HG03354 (cell line): Measurements from ENCODE around the gene CCDC92.

ENCODE experiments used
- ATAC-seq: cut with Tn5 transposase; IDR thresholded peaks from one replicate; pipeline ENCODE4 v1.9.1; 2021; ENCODE audit warnings: mild to moderate bottlenecking; ENCODE audit not compliant: unreplicated experiment, poor library complexity, severe bottlenecking

Gene CCDC92, protein sequence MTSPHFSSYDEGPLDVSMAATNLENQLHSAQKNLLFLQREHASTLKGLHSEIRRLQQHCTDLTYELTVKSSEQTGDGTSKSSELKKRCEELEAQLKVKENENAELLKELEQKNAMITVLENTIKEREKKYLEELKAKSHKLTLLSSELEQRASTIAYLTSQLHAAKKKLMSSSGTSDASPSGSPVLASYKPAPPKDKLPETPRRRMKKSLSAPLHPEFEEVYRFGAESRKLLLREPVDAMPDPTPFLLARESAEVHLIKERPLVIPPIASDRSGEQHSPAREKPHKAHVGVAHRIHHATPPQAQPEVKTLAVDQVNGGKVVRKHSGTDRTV

DNA sequence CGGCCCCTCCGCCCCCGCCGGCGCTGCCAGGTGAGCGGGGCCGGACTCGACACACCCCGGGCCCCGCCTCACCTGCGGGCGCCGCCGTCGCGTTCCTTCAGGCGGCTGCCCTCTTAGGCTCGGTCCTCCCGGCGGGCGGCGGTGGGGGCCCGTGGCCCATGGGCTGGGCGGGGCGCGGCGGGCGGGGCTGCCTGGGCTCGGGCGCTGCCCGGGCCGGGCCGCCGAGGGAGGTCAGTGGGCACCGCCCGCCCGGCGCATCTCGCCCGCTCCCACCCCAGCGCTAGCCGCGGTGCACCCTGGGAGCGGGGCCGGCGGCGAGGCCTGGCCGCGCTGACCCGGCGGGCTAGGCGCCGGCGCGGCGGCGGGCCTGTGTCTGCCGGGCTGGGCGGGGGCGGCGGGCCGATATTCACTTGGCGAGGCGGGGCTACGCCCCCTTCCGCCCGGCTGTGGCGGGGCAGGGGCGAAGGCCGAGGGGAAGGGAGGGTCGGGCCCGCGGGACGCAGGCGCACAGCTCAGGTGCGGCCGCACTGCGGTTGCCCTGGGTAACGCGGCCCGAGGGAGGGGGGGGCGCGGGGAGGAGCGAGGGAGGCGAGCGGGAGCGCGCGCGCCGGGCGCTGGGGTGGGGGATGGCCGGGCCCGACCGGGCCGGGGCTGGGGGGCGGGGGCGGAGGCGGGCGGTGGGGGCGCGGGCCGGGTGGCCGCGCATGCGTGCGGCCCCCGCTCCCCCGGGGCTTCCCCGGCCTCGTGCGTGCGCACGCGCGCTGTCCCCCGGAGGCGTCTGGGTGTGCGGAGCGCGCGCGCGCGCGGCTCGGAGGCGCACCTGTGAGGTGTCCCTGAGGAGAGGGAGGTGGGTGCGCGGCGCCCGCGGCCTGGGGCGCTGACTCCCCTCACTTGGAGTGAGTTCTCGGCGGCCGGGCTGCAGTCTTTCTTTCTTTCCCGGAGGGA, at the start of gene CCDC92, which contains the start of gene ZNF664:
CCDC92 (minus strand) TSS at position 375 of the 945 bp plus-strand sequence. CDS start 28,526 bp downstream, outside the sequence.
ZNF664 (plus strand) TSS at position 759 of the 945 bp plus-strand sequence. CDS start 38,930 bp downstream, outside the sequence.
- peak; percentile 82 for ATAC-seq

GRCh38 chr12:124022161-124022560, 49.5 kb upstream of the CCDC92 start:
- ATAC-seq: no peak

DNA sequence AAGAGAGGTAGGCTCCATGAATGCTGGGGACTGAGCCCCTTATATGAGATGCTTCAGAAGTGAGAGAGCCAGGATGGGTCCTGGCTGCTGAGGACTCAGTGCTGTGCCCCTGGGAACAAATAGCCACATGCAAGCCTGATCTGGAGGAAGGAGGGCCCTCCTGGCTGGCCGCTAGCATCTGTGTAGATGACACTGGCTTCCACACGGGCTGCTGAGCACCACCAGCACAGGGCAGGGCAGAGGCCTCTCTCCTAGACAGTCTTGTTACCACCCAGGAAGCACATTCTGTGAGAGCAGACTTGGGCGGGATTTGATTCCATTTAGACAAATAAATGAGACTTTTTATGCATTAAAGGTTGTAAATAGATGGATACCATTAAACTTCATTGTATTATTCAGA, 48.4 kb upstream of the CCDC92 start:
- no peak for ATAC-seq

GRCh38 chr12:124020514-124020949, 47.9 kb upstream of the CCDC92 start:
- ATAC-seq: no peak

- no peak for ATAC-seq
Observed at GRCh38 chr12:124019115-124019514, 46.5 kb upstream of the CCDC92 start.

- no peak for ATAC-seq
Observed at GRCh38 chr12:124018539-124018938, 45.9 kb upstream of the CCDC92 start.

DNA sequence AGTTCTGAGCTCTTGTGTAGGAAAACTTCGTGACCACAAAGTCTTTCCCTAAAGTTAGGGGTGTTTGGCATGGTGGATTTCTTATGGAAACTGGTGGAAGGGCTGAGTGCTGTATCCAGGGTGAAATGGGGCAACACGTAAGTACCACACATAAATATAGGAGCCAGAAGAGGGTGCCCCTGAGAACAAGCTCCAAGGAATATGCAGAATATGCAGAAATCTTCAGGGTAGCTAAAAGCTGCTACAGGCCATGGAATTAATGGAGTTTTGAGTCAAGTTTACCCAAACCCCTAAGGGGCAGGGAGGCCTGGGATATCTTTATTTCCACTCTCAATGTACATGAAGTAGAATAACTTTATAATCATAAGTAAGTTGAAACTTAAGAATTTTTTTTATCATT, 44.4 kb upstream of the CCDC92 start:
- no peak for ATAC-seq

- ATAC-seq: no peak
Observed at GRCh38 chr12:124015494-124016461, 43.1 kb upstream of the CCDC92 start.

DNA sequence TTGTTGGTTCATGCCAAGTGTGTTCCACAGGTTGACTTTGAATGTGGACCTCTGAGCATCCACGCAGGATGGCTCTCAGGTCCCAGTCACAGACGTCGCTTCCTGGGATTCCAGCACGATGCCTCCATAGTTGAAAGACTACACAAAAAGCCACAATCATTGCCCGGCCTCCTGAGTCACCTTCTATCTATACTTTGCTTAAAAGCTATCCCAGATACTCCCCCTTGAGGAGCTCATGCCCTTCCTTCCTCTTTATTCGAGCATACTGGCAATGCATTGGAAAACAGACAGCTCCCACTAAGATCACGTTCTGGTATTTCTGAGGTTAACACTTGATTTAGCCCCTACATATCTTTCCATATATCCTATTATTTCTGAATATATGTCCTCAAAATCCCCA, 40.4 kb upstream of the CCDC92 start:
- no peak for ATAC-seq

DNA sequence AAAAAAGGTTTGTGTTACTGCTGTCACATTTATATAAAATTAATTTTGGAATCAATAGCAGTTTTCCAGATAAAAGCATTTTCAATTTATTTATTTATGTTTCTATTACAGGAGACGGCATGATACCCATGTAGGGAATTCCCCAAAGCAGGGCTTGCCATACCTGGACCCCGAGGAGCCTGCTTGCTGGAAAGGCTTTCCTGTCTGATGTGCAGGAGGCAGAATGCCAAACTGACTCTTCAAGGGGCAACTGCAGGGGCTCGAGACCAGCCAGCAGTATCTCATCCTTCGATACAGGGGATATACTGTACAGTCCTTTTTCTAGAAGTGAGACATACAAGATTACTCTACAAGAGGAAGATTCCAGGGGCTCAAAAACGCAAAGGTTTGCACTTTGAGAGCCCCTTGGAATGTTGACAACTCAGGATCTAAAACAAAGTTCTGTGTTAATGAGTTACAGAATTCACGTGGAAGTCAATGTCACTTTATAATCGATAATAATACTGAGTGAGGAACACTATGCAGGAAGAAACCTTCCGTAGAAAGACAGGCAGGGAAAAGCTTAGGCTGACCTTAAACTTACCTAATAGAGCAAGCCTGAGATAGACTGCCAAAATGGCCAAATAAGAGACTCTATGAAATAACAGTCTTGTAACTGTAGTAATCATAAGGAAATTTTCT, 38.9 kb upstream of the CCDC92 start:
- no peak for ATAC-seq

DNA sequence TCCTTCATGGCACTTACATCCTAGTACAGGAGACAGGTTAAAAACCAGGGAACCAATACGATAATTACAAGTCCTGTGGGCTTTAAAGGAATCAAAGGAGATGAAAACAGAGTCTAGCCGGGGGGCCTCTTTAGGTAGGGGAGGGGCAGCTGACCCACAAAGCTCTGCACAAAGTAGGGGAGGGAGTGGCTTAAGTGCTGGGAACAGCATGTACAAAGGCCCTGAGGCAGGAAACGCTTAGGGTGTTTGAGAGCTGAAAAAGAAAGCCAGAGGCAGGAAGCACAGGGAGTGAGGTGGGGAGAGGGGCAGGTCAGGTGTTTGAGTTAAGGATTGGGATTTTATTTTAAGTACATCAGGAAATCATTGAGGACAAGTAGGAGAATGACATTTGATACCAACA, 38.1 kb upstream of the CCDC92 start:
- no peak for ATAC-seq

GRCh38 chr12:124009781-124010180, 37.1 kb upstream of the CCDC92 start:
- ATAC-seq: no peak

DNA sequence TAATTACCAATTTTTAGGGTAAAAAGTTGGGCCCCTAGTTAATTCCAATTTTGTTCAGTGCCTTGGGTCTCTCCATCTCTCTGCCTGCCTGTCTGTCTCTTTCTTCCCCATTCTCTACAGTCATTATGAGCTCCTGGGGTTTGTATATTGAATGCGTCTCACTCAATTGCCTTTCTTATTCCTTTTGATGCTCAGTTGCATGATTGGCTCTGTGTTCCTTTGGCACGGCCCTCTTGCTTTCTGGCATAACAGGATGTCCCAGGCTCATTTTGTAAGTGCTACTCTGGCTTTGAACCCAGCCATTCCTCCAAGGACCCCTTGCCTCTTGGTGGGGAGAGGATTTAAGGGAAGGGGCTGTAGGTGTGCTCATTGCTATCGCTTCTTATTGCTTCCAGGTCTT, 36.0 kb upstream of the CCDC92 start:
- no peak for ATAC-seq

DNA sequence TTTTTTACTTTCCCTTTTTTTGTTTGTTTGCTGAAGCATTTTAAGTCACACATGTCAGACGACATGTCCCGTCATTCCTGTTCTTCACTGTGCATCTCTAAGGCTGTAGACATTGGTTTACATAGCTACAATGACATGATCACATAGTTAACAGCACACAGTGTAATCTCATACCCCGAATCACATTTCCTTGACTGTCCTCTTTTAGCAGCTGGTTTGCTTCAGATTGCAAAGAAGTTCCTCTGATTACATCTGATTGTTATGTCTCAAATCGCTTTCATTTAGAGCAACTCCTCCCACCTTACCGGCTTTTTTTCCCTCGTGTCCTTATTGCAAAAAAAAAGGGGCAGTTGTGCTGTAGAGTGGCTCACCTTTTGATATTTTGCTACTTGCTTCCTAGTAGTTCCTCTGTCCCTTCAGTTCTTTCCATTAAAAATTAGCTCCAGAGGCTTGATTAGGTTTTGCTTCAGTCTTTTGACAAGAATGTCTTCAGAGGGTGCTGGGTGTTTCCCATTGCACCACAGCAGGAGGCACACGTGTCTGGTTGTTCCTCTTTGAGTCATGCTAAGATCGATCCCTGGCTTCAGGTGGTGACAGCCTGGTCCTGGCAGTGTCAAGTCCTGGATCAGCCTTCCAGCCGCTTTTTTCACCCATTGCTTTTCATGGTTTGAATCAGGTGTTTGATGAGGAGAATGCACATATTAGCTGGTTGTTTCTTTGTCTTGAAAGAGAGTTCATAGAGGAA, 35.4 kb upstream of the CCDC92 start:
- no peak for ATAC-seq

DNA sequence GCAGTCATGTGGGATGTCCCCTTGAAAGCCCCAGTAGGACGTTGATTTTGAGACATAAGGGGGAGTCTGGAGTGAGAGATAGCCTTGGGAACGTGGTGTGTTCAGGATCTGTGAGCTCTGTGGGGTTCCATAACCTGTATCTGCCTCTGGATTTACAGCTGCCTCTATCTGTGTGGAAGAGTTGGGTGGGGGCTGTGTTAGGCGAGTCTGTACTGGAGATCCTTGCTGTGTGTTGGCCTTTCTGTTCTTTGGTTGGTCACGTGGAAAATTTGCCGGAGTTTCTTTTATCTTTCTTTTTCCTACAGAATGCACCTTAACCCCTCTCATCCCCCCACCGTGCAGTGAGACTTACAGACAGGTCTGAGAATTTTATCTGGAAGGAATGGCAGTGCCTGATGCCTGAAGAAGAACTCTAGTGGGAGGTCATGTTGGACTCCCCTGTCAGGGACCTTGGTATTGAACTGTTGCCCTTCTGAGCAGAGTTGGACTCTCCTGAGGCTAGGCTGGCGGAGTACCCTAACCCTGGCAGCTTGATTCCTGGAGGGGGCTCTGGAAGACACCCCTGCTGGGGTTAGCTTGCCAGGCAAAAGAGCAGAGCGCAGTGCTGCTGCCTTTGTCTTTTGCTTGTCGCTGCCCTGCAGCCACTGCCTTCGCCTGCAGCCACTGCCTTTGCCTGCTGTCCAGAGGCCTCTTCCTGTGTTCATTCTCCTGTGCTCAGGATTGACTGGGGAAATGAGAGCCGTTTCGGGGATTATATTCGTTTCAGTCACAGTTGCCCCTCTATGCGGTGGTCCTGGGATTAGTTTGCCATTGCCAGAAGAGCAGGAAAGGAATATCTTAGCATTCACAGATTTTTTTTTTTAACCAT, 34.4 kb upstream of the CCDC92 start:
- ATAC-seq: no peak

DNA sequence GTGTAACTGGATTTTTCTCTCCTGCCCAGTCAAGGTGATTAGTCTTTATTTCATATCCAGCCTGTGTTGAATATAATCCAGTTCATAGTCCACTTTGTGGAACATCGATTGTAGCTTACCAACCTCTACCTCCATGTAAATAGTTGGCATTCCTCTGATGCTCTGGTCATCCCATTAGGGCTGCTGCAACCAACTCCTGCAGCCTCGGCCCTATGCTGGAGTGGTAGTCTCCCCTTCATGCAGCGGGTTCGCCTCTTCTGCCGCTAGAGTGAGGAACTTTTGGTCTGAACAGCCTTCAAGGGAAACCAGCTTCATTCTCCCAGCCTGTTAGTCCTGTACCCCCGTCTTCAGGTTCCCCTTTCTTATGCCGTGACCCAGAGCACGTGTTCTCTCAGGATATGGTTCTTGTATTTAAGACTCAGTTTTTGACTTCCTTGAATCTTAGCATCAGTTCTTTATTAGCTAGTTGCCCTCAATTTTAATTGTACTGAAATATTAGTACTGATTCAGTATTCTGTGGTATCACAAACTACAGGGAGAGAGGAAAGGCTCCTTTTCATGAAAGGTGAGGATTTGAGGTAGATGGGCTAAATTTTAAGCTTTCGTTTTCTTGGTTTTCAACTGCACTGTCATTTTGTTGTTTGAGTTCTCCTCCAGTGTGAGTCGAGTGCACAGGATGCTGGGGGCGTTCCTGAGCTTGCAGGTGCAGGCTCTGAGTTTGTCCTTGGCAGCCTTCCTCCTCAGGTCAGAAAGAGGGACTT, 33.6 kb upstream of the CCDC92 start:
- peak; percentile 78 for ATAC-seq
